Suppressor macrophage treated with lipopolysaccharide for 1 hour (primary cell): Measurements from ENCODE around the gene KIF4B.
"Not testable (repeated sequence)": the region's sequence is repeated elsewhere in the genome, so short reads cannot be mapped to it uniquely, and the experiment has no call there.

Experiments
- DNase-seq, 3 donors: peaks; one replicate each; pipeline ENCODE4 v3.0.0-alpha.2; 2020 to 2022

KIF4B gene, protein sequence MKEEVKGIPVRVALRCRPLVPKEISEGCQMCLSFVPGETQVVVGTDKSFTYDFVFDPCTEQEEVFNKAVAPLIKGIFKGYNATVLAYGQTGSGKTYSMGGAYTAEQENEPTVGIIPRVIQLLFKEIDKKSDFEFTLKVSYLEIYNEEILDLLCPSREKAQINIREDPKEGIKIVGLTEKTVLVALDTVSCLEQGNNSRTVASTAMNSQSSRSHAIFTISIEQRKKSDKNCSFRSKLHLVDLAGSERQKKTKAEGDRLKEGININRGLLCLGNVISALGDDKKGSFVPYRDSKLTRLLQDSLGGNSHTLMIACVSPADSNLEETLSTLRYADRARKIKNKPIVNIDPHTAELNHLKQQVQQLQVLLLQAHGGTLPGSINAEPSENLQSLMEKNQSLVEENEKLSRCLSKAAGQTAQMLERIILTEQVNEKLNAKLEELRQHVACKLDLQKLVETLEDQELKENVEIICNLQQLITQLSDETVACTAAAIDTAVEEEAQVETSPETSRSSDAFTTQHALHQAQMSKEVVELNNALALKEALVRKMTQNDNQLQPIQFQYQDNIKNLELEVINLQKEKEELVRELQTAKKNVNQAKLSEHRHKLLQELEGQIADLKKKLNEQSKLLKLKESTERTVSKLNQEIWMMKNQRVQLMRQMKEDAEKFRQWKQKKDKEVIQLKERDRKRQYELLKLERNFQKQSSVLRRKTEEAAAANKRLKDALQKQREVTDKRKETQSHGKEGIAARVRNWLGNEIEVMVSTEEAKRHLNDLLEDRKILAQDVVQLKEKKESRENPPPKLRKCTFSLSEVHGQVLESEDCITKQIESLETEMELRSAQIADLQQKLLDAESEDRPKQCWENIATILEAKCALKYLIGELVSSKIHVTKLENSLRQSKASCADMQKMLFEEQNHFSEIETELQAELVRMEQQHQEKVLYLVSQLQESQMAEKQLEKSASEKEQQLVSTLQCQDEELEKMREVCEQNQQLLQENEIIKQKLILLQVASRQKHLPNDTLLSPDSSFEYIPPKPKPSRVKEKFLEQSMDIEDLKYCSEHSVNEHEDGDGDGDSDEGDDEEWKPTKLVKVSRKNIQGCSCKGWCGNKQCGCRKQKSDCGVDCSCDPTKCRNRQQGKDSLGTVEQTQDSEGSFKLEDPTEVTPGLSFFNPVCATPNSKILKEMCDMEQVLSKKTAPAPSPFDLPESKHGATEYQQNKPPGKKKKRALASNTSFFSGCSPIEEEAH

DNA sequence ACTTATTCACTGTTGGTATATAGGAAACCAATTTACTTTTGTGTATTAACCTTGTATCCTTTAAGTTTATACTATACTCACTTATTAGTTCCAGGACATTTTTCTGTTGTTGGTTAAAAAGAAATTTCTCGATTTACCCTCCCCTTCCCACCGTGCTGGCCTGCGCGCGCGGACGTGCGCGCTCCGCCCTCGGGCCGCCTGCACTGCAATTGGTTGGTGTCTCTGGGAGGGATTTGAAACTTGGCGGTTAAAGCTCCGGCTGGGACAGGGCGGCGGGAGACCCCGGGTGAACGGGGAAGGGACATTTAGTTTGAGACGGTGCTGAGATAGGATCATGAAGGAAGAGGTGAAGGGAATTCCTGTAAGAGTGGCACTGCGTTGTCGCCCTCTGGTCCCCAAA lies at the start of gene KIF4B:
KIF4B (plus strand) TSS at position 230 of the 400 bp plus-strand sequence; CDS start at position 335, 105 bp downstream.
- no peak for DNase-seq

DNA sequence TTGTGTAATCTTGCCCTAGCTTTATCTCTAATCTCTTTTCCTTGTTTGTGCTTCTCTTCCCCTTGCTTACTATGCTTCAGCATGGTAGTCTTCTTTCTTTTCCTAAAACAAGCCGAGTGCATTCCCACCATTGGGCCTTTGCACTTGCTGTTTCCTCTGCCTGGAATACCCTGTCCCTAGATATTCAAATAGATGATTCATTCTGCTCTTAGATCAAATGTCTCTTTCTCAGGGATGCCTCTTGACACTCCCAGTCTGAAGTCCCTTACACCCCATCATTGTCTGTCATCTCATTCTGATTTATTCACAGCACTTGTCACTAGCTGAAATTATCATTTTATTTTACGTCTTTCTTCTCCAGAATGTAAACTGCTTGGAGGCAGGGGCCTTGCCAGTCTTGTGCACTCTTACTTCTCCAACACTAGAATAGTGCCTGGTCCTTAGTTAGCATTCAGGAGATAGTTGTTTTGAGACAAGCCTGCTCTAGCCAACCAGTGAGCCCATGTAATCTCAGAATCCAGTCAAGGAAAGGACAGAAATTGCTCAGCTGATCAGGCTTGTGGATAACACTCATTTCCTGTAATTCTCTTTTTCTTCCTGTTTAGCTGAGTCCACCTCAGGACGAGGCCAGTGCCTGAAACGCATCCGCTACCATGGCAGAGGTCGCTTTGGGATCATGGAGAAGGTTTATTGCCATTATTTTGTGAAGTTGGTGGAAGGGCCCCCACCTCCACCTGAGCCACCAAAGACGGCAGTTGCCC lies 47.3 kb upstream of the KIF4B start:
- no peak for DNase-seq

DNA sequence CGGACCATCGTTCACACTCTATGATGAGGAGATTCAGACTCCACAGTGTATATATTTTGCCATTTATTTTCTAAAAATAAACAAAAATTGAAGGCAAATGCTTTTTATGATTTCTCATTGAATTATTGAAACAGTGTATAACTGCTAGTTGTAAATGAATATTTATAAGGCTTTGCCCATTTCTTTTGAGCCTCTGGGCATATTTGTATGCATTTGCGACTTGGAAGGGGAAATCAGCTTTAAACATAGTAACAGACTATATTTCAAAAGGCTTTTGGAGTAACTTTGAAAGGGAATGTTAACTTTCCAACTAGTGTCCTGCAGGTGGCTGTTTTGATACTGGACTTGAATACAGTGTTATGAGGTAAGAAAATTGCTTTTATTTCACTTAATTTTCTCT lies 46.7 kb upstream of the KIF4B start:
- DNase-seq, result no peak

DNA sequence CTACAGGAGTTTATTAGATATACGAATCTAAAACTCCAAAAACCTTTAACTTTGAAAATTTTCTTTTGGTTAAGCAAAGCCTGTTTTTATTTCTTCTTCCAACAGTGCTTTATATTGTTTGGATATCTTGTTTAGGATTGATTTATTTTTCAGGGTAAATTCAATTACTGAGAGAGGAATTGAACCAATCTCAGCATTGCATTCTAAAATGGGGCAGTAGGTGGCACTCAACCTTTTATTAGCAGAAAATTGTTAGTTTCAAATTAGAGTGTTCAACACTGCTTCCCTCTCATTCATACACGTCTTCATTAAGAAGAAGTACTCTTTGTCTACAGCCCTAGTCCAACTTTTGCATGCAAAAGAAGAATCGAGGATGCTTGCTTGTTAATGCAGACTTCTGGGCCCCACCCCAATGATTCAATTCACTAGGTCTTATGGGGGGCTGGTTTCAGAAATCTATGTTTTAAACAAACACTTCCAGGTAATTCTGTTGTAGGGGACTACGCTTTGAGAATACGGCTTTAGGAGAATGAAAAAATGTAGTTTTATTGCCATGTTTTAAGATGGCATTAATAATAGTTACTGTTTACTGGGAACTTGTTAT lies 46.0 kb upstream of the KIF4B start:
- peak; percentile 25 to 31 (median 26) for DNase-seq

DNA sequence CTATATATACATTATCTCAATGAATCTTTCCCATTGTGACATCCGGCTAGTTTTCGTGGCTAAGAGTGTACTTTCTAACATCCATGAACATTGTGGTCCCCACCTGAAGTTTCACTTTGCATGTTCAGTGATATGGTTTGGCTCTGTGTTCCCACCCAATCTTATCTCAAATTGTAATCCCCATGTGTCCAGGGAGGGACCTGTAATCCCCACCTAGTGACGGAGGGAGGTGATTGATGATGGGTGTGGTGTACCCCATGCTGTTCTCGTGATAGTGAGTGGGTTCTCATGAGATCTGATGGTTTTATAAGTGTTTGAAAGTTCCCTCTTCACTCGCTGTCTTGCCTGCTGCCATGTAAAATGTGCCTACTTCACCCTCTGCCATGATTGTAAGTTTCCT lies 44.6 kb upstream of the KIF4B start:
- no peak for DNase-seq

DNA sequence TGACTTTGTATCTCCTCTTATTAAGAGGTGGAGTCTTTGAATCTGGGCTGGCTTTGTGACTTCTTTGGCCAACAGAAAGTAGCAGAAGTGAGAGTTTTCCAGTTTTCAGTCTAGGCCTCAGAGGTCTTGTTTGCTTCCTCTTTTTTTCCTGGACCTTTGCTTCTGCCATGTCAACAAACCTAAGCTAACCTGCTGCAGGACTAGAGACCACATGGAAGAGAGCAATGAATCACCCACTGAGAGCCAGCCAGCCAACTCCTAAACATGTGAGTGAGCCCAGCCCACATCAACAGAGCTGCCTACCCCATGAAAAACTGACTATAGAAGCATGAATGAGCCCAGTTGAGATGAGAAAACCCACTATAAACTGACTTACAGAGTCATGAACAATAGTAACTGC lies 42.8 kb upstream of the KIF4B start:
- DNase-seq, result peak in 1 of 3 donors; percentile 14

DNA sequence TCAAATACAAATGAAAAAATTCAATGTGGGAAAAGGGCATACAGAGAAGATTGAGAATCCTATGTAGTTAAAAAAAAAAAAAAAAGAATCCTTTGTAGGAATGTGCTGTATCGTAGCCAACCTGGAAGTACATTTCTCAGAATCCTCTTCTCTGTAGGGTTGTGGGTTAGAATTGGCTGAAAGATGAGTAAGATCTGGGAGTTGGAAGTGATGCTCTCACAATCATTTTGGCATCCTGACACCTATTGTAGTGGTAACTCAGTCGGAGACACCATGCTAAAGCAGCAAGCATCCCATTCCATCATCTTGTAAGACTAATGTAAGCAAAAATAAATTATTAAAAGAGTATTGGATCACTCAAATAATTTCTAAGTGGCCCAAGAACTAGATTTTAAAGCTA lies 42.1 kb upstream of the KIF4B start:
- DNase-seq, result no peak

DNA sequence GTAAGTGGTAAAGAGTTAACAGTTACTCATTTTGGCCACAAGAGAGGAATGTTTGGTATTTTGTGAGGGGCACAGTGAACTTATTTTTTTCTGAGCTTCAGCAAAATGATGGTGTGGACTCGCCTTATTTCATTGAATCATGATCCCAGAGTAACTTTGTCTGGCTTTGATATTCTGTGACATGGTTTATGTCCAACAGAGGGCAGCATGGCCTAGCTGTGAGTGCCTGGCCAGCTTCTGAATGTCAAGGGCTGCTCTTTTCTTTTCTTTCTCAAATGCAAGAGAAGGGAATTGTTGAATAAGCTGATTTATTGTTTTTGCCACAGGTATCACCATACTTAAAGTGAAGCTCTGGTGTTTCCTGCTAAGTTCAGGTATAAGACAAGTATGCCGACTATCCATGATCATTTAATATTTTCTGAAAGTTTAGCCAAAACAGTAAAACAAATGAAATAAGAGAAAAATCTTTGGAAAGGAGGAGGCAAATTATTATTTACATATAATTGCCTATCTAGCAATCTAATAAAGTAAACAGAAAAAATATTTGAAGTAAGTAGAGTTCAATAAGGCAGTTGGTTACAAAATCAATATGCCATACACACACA lies 41.0 kb upstream of the KIF4B start:
- peak in 2 of 3 donors; percentile 13 to 19 for DNase-seq

DNA sequence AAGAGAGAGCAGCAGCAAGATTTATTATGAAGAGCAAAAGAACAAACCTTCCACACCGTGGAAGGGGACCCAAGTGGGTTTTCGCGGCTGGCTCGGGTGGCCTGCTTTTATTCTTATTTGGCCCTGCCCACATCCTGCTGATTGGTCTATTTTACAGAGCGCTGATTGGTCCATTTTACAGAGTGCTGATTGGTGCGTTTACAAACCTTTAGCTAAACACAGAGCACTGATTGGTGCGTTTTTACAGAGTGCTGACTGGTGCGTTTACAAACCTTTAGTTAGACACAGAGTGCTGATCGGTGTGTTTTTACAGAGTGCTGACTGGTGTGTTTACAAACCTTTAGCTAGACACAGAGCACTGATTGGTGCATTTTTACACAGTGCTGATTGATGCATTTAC lies 37.5 kb upstream of the KIF4B start:
- DNase-seq, result not testable (repeated sequence)

DNA sequence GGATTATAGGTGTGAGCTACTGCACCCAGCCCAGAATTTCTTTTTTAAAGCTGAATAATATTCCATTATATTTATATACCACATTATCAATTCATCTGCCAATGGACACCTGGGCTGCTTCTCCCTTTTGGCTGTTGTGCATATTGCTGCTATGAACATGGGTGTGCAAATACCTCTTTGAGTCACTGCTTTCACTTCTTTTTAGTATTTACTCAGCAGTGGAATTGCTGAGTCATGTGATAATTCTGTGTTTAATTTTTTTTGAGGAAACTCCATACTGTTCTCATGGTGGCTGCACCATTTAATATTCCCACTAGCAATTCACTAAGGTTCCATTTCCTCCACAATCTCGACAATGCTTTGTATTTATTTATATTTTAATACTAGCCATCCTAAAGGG lies 36.1 kb upstream of the KIF4B start:
- peak in 2 of 3 donors; percentile 25 to 39 for DNase-seq

DNA sequence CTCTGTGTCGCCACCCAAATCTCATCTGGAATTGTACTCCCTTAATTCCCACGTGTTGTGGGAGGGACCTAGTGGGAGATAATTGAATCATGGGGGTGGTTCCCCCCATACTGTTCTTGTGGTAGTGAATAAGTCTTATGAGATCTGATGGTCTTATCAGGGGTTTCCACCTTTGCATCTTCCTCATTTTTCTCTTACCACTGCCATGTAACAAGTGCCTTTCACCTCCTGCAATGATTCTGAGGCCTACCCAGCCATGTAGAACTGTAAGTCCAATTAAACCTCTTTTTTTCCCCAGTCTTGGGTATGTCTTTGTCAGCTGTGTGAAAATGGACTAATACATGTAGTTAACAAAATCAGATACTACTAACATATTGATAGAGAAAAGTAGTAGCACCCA lies 35.3 kb upstream of the KIF4B start:
- DNase-seq, result not testable (repeated sequence)

DNA sequence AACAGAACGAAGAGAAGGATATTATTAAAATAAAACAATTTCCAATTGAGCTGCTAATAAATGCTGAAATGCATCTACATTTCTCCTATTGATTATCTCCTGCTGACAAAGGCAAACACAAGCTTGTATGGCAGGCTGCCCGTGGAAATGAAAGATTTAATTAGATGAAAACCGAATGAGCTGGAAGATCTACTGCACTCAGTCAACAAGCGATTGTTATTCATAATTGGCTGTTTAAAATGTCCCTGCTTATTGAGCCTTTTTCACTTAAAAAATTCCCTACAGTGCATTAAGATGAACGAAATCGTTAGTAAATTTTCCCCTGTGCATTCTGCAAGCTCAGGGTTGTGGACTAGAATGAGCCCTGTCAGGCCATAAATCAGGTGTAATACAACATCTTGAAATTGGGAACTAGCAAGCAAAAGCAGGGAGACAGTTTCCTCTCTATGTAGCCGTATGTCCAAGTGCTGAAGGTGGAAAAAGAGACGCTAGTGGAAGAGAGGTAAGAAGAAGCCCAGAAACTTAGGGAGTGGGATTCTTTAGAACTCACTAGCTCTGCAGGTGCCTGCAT lies 28.5 kb upstream of the KIF4B start:
- DNase-seq, result no peak

DNA sequence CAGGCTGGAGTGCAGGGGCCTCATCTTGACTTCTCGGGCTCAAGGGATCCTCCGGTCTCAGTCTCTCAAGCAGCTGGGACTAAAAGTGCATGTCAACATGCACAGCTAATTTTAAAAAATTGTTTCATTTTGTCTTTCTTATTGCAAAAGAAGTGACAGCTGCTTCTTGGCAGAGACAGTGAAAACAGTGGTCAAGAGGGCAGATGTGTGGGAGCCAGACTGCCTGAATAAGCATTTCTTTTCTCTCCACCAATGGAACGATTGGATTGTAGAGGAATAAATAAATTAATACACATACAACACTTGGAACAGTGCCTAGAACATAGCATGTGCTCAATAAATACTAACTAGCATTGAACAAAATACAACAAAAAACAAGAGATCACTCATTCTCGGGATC lies 27.4 kb upstream of the KIF4B start:
- no peak for DNase-seq

DNA sequence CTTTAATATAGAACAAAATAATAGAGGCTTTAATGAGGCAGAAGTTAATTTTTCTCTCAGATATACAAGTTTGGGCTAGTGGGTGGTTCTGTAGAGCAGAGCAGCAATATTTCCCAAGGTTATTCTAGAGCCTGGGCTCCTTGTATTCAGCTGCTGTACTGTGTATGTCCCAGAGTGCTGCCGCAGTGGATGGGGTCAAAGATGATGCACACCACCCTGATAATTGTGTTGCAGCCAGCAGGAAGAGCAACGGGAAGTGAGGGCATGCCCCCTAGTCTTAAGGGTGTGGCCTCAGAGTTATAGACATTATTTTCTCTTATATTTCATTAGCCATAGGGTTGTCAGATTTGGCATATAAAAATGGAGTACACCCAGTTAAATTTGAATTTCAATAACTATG lies 23.9 kb upstream of the KIF4B start:
- DNase-seq, result no peak

DNA sequence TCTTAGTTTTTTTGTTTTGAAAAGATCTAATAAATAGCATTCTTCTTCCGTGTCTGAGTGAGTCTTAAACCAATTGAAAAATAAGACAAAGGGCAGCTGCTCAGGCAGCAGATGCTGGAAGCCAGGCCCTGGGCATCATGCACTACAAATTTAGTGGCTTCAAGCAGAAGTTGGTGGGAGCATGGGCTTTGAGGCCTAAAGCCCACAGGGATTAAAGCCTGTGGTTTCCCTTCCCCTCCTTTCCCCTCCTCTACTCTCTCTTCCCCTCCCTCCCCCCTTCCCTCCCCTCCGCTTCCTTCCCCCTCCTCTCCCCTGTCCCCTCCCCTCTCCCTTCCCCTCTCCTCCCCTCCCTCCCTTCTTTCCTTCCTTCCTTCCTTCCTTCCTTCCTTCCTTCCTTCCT lies 20.1 kb upstream of the KIF4B start:
- no peak for DNase-seq

DNA sequence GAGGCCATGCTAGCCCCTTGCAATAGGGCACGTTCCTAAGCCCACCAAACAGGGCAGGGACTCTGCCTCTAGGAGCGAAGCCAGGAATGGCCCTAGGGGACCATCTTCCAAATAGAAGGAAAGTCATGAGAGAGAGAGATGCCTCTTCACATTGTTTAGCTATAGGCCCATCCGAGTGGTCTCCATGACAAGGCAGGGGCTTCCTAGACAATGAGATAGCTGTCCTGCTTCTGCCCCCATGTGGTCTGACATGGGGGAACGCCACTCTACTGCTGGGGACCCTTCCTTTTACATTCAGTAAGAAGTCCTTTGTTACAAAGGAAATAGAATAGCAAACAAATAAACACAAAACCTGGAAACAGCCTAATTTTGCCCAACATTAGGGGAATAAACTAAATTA lies 17.9 kb upstream of the KIF4B start:
- no peak for DNase-seq

DNA sequence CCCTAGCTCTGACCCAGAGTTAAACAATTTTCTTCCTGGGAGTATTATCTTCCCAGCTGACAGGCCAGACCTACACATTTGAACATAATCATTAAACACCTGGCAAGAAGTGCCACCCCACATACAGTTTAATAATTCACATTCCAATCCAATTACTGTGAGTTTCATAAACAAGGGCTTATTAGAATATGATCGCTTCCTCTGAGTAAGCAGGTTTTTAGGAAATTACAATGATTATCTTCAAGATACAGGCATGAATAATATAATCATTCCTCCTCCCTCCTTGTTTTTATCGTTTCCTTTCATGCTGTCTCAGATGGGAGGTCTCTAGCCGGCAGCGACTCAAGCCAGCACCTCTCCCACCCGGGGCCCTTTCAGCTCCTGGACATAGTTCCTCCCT lies 15.8 kb upstream of the KIF4B start:
- no peak for DNase-seq

DNA sequence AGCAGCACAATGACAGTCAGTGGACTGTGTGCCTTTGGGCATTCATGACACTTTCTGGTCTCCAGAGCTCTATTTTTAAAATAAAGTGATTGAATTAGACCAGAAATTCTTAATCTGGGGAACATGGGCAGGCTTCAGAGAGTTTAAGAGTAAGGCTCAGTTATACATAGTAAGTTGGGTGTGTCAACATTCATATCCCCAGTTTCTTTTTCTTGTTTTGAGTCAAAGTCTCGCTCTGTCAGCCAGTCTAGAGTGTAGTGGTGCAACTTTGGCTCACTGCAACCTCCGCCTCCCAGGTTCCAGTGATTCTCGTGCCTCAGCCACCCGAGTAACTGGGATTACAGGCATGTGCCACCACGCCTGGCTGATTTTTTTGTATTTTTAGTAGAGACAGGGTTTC lies 13.7 kb upstream of the KIF4B start:
- DNase-seq, result no peak

DNA sequence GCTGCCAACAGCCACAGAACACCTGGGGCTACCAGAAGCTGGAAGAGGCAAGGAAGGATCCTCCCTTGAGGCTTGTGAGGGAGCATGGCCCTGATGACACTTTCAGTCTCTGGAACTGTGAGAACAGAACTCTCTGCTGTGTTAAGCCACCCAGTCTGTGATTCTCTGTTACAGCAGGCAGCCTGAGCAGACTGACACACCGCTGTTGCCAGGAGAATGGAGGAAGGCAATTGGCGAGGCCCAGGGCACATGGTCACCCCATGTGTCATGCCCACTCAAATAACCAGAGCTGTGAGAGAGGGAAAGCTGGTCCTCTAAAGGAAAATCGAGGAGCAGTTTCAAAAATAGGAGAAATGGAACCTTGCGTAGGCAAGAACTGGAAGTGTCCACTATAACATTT lies 12.0 kb upstream of the KIF4B start:
- DNase-seq, result no peak

DNA sequence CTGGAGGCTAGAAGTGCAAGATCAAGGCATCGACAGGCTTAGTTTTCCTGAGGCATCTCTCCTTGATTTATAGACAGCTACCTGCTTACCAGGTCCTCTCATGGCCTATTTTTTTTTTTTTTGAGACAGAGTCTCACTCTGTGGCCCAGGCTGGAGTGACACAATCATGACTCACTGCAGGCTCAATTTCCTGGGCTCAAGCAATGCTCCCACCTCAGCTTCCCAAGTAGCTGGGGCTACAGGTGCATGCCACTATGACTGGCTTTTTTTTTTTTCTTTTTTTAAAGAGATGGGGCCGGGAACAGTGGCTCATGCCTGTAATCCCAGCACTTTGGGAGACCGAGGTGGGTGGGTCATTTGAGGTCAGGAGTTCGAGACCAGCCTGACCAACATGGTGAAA lies 10.8 kb upstream of the KIF4B start:
- peak in 1 of 3 donors; percentile 5 for DNase-seq

DNA sequence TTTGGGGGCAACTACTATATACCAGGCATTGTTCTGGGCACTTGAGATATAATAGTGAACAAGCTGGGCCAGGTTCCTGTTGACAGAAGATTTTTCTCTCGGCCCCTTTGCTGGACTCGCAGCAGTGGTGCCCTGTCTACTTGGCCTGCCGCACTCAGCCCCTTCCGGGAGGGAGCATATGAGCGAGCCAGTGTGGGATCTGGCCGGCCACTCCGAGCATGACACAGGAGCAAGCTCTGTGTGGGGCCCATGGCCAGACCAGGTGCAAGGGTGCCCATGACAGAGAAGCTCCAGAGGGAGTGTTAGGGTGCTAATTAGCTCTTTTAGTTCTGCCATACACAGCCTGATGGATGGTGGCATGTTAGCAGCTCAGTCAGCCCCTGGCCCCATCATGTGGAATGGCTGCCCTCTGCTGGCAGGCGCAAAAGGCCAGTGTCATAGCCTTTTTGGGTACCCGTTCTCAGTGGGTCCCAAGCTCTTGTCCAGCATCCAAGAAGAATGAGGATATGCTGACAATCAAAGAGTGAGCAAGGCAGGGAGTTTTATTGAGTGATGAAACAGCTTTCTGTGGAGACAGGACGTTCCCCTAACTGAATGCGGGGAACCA lies 9.3 kb upstream of the KIF4B start:
- DNase-seq, result peak; percentile 27 to 52 (median 32)
